AG04450 (cell line): ENCODE measurements around the gene KREMEN1. TPM values are rescaled to one million over a fixed set of nuclear protein-coding genes. Genes with fewer than 3 reads are reported as not detected.

ENCODE experiments used
- CTCF ChIA-PET: fragments of 300-600, 350-600 bp; formaldehyde crosslinking; extraction: SDS; loops from one replicate; lab custom pipeline; 2022; ENCODE audit warnings: antibody characterized with exemption, inconsistent platforms; lab: Charles Lee
- POLR2A ChIA-PET: fragments of 350-600 bp; formaldehyde crosslinking; extraction: SDS; loops from one replicate; lab custom pipeline; 2021; ENCODE audit warnings: antibody characterized with exemption, inconsistent platforms; lab: Yijun Ruan, JAX
- DNase-seq: peaks from one replicate; pipeline ENCODE4 v3.0.0-alpha.2; 2011; ENCODE audit warnings: low read depth, low spot score
- H3K27ac ChIP-seq: one replicate; pipeline ENCODE4 v1.5.1; 2012; ENCODE audit warnings: low read depth, low read length, control low read depth
- H3K27me3 ChIP-seq: one replicate; pipeline ENCODE4 v1.6.0; 2012; ENCODE audit warnings: low read length; ENCODE audit not compliant: control insufficient read depth, insufficient read depth
- H3K4me3 ChIP-seq: 2 replicates; pipeline ENCODE4 v1.5.1; 2011; ENCODE audit warnings: mild to moderate bottlenecking, low read depth, low read length, control low read depth
- H3K9me3 ChIP-seq: 2 replicates; pipeline ENCODE4 v1.5.1; 2012; ENCODE audit warnings: low read length; ENCODE audit not compliant: control insufficient read depth, insufficient read depth
- CTCF ChIP-seq: IDR thresholded peaks from 2 replicates; pipeline ENCODE4 v1.5.1; 2011; ENCODE audit warnings: low read depth, low read length, control low read depth, inconsistent platforms
- polyA plus RNA-seq: library from polyadenylated mRNA; depleted of rRNA; stranded (reverse); fragments of >200 nt; gene quantifications from 2 replicates; pipeline ENCODE4 v1.2.3, GENCODE V29; 2011

The KREMEN1 gene
- polyA plus RNA-seq, 1 experiment: 5.9 TPM

- H3K27me3 ChIP-seq: no peaks in the 10 kb centered on the region
- H3K4me3 ChIP-seq: no peak overlapping the region
- no peaks in the 10 kb centered on the region; the same call in 1 of the 2 replicates for H3K9me3 ChIP-seq
- H3K27ac ChIP-seq: no peak overlapping the region
- TF ChIP-seq CTCF: no peak
- ChIA-PET CTCF (interaction anchor here (2.7 kb wide), 1 partner anchor 20 kb away, joined by 10 read pairs; no protein-coding TSS in a partner anchor), POLR2A (no interaction called here)
- DNase-seq: no peak
These were observed 60.8 kb downstream of the KREMEN1 start for GRCh38 chr22:29133603-29134133.

DNA sequence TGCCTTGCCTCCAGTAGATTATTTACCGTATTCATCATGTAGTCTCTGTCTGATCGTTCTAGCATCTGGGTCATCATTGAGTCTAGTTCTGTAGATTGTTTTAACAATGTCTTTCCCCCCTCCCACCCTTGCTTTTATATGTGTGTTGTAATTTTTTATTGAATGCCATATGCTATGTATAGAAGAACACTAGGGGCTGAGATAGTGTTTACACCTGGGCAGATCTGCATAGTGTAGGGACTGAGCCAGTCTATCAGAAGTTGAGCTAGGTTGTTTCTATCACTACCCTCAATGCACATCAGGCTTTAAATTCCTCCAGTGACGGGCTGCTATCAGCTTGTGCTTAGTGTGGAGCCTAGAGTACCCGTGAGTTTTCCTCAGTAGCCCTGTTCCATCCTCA lies 61.6 kb downstream of the KREMEN1 start:
- CTCF ChIA-PET: interaction anchor here (2.7 kb wide), 1 partner anchor 20 kb away, joined by 10 read pairs; no protein-coding TSS in a partner anchor

GRCh38 chr22:29136782-29137700 lies 64.2 kb downstream of the KREMEN1 start:
- CTCF ChIA-PET: no interaction called here

More for the DNA sequence above, 61.6 kb downstream of the KREMEN1 start:
- no peaks in the 10 kb centered on the region for H3K27me3 ChIP-seq
- no peak overlapping the region for H3K27ac ChIP-seq
- H3K9me3 ChIP-seq: no peaks in the 10 kb centered on the region; the same call in 1 of the 2 replicates
- POLR2A ChIA-PET: no interaction called here
- DNase-seq: no peak
- H3K4me3 ChIP-seq: no peak overlapping the region
- no peak for TF ChIP-seq CTCF

DNA sequence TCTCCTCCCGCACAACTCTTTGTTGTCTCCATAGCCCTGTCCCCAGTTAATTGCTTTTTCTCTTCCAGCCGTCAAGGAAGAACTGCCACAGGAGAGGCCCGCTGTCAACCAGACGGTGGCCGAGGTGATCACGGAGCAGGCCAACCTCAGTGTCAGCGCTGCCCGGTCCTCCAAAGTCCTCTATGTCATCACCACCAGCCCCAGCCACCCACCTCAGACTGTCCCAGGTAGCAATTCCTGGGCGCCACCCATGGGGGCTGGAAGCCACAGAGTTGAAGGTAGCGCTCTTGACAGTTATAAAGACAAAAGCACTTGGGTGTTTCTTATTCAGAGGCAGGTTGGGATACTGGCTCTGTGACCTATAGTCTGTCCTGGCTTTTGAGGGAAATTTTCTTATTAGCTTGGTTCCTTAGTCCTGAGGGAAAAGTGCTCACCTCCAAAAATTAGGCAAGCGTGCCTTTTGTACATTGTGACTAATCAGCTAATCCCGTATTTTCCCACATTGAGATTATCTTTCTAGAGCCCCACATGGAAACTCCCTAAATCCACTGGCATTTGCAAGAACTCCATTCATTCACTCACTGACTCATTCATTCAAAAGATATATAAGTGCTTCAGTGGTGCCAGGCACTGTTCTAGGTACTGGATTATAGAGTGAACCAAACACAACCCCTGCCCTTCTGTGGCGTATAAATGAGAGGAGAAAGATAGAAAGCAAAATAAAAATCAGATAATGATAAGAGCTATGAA lies 65.9 kb downstream of the KREMEN1 start:
- no peak for TF ChIP-seq CTCF
- H3K27ac ChIP-seq: no peak overlapping the region
- no peaks in the 10 kb centered on the region for H3K27me3 ChIP-seq
- CTCF ChIA-PET: interaction anchor here (2.0 kb wide), 1 partner anchor 16 kb away, joined by 8 read pairs; no protein-coding TSS in a partner anchor
- POLR2A ChIA-PET: interaction anchor here (1.2 kb wide), 1 partner anchor 22 kb away, joined by 3 read pairs; no protein-coding TSS in a partner anchor
- no peak for DNase-seq
- H3K9me3 ChIP-seq: no peaks in the 10 kb centered on the region
- no peak overlapping the region for H3K4me3 ChIP-seq

More at GRCh38 chr22:29136782-29137700, 64.2 kb downstream of the KREMEN1 start:
- no peak for TF ChIP-seq CTCF
- no peak for DNase-seq
- Histone ChIP-seq H3K9me3 (no peaks in the 10 kb centered on the region; the same call in 1 of the 2 replicates), H3K27ac (no peak overlapping the region), H3K4me3 (no peak overlapping the region), H3K27me3 (no peaks in the 10 kb centered on the region)
- POLR2A ChIA-PET: no interaction called here
